Mammary epithelial cell (primary cell): ENCODE results near the gene KASH5.

Source experiments
- EZH2 ChIP-seq: IDR thresholded peaks from 2 replicates; pipeline ENCODE4 v1.6.1; 2012; ENCODE audit warnings: low read length, inconsistent platforms, borderline replicate concordance
- TF ChIP-seq, protein P1 (sequence below), 2 donors: IDR thresholded peaks in 1 of 2; conservative IDR thresholded peaks in 1 of 2; 2 replicates each; pipeline ENCODE4 v1.5.1; 2011 to 2012; ENCODE audit warnings: inconsistent platforms in 2 of 2, low read length in 2 of 2, mild to moderate bottlenecking in 2 of 2, control low read depth in 1 of 2, low read depth in 1 of 2; ENCODE audit not compliant: insufficient read depth in 1 of 2; ENCODE audit errors: extremely low read depth in 1 of 2

DNA sequence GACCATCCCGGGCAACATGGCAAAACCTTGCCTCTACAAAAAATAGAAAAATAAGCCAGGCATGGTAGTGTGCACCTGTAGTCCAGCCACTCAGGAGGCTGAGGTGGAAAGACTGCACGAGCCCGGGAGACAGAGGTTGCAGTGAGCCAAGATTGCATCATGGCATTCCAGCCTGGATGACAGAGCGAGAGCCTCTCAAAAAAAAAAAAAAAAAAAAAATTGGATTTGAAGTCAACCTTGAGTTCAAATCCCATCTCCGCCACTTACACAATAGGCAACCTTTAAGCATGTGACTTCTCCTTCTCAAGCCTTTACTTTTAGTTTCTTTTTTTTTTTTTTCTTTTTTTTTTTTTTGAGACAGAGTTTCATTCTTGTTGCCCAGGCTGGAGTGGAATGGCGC lies 12.0 kb downstream of the KASH5 start:
- TF ChIP-seq EZH2: no peak
- TF ChIP-seq, protein P1, sequence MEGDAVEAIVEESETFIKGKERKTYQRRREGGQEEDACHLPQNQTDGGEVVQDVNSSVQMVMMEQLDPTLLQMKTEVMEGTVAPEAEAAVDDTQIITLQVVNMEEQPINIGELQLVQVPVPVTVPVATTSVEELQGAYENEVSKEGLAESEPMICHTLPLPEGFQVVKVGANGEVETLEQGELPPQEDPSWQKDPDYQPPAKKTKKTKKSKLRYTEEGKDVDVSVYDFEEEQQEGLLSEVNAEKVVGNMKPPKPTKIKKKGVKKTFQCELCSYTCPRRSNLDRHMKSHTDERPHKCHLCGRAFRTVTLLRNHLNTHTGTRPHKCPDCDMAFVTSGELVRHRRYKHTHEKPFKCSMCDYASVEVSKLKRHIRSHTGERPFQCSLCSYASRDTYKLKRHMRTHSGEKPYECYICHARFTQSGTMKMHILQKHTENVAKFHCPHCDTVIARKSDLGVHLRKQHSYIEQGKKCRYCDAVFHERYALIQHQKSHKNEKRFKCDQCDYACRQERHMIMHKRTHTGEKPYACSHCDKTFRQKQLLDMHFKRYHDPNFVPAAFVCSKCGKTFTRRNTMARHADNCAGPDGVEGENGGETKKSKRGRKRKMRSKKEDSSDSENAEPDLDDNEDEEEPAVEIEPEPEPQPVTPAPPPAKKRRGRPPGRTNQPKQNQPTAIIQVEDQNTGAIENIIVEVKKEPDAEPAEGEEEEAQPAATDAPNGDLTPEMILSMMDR (conservative IDR thresholded peaks at IDR 0.05 in 1 of 2, IDR thresholded peaks at IDR 0.05 in 1 of 2; ENCODE audit: extremely low read depth in 1 of 2, insufficient read depth in 1 of 2, low read depth in 1 of 2, low read length in 2 of 2): no peak
